Neutrophil (primary cell): Measurements from ENCODE around the gene SGO2.
"Not testable (repeated sequence)": the region's sequence is repeated elsewhere in the genome, so short reads cannot be mapped to it uniquely, and the experiment has no call there.

Source experiments
- H3K27ac ChIP-seq: fragments of 200-600 bp; sonication (generic); 2 replicates; pipeline ENCODE4 v1.5.1; 2016; ENCODE audit warnings: mild to moderate bottlenecking, moderate library complexity
- H3K27me3 ChIP-seq: fragments of 200-600 bp; sonication (generic); 2 replicates; pipeline ENCODE4 v1.6.0; 2016; ENCODE audit warnings: mild to moderate bottlenecking
- H3K36me3 ChIP-seq: fragments of 200-600 bp; sonication (generic); 2 replicates; pipeline ENCODE4 v1.5.1; 2017
- H3K4me1 ChIP-seq, 2 experiments: fragments of 200-600 bp in 1 of 2; sonication (generic) in 1 of 2; 1 replicate in 1 of 2; 2 replicates in 1 of 2; pipeline versions ENCODE4 v1.5.1 to v1.6.1; 2013 to 2016; ENCODE audit warnings: low read depth in 1 of 2, low read length in 1 of 2, mild to moderate bottlenecking in 1 of 2, moderate library complexity in 1 of 2; ENCODE audit not compliant: control insufficient read depth in 1 of 2, insufficient read depth in 1 of 2
- H3K4me3 ChIP-seq, 2 experiments: fragments of 200-600 bp in 1 of 2; sonication (generic) in 1 of 2; 1 replicate in 1 of 2; 2 replicates in 1 of 2; pipeline ENCODE4 v1.5.1; 2013 to 2016; ENCODE audit warnings: low read depth in 1 of 2, low read length in 1 of 2, mild to moderate bottlenecking in 1 of 2, moderate library complexity in 1 of 2
- H3K9me3 ChIP-seq: fragments of 200-600 bp; sonication (generic); 2 replicates; pipeline ENCODE4 v1.5.1; 2016
- TF ChIP-seq, protein P1 (sequence below): fragments of 200-600 bp; sonication (generic); IDR thresholded peaks from 2 replicates; pipeline ENCODE4 v1.5.1; 2016; ENCODE audit warnings: antibody characterized with exemption

Gene SGO2

DNA sequence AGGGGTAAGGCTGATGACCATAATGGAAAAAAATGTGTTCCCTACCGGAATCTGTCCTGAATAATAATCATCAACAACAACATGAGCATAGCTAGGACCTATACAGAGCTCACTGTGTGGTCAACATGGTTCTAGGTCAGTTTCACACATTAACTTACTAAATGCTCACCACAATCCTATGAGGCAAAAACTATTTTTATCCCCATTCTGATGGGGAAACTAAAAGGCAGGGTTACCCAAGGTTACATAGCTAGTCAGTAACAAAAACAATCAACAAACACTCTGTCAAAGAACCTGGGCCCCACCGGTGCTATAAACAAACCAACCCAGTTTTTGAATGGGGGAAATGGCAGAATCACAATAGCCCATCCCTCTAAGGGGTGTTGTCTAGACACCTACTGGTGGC is 100.0 kb downstream of the SGO2 start:
- Histone ChIP-seq H3K4me1 (no peaks in the 10 kb centered on the region), H3K4me3 (no peak overlapping the region), H3K36me3 (no peaks in the 10 kb centered on the region), H3K9me3 (no peaks in the 10 kb centered on the region), H3K27ac (no peak overlapping the region), H3K27me3 (no peaks in the 10 kb centered on the region)
- TF ChIP-seq, protein P1, sequence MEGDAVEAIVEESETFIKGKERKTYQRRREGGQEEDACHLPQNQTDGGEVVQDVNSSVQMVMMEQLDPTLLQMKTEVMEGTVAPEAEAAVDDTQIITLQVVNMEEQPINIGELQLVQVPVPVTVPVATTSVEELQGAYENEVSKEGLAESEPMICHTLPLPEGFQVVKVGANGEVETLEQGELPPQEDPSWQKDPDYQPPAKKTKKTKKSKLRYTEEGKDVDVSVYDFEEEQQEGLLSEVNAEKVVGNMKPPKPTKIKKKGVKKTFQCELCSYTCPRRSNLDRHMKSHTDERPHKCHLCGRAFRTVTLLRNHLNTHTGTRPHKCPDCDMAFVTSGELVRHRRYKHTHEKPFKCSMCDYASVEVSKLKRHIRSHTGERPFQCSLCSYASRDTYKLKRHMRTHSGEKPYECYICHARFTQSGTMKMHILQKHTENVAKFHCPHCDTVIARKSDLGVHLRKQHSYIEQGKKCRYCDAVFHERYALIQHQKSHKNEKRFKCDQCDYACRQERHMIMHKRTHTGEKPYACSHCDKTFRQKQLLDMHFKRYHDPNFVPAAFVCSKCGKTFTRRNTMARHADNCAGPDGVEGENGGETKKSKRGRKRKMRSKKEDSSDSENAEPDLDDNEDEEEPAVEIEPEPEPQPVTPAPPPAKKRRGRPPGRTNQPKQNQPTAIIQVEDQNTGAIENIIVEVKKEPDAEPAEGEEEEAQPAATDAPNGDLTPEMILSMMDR, result no peak

DNA sequence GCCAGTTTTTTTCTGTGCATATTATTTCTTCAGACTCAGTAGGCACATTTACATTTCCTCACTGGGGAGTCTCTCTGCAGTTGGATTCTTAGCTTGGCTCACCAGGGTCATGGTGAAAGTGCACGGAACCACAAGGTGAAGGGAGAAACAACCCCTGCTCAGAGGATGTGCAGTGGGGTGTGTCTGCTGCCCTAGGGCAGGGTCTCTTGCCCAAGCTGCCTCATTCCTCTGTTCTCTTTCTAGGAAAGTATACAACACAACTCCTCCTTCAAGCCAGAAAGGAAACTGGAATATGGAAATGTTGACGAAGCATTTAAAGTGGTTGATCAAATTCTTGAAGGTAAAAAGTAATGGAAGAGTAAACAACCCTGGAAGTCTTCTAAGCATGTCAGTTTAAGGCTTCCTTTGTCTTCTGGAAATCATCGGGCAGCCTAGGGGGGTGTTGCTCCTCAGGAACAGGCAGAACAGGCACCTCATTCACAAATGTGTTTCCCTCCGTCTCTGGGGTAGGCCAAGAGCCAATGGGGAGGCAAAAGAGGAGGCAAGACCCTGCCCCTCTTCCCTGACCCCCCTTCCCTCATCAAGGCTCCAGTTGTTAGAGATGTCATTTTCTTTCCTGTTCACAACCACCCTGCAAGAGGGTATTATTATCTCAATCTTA is 101.2 kb downstream of the SGO2 start:
- Histone ChIP-seq H3K9me3 (no peaks in the 10 kb centered on the region), H3K27me3 (no peaks in the 10 kb centered on the region), H3K27ac (no peak overlapping the region), H3K36me3 (no peaks in the 10 kb centered on the region), H3K4me3 (no peak overlapping the region), H3K4me1 (no peaks in the 10 kb centered on the region)
- TF ChIP-seq, protein P1, result no peak

DNA sequence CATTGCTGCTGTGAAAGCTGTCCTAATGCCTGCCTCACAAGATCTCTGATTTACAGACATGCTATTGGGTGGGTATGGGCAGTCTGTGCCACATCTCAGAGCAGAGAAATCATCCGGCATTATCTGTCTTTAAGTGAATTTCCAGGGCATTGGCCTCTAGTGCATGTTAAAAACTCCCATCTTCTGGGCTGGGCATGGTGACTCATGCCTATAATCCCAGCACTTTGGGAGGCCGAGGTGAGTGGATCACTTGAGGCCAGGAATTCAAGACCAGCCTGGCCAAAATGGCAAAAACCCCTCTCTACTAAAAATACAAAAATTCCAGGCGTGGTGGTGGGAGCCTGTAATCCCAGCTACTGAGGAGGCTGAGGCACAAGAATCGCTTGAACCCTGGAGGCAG is 102.5 kb downstream of the SGO2 start:
- not testable (repeated sequence) for H3K27ac ChIP-seq, H3K4me3 ChIP-seq, H3K4me1 ChIP-seq, H3K27me3 ChIP-seq, H3K9me3 ChIP-seq, H3K36me3 ChIP-seq

DNA sequence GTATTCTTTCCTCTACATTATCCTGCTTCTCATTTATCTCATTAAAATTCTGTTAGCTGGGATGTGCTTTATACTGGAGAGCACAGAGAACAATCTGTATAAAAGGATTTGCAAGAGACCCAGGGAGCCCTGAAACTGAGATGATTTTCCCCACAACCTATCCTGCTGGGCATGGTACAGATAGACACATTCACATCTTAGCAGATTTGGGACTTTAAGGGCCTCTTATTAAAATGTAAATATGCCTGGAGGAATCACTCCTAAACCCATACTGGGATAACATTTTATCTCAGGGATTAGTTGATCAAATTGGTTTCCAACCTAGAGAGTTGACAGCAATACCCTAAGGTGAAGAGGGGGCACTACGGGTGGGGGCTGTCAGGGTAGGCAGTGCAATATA is 105.3 kb downstream of the SGO2 start:
- Histone ChIP-seq H3K4me1 (peaks cover 7 to 15% of the 10 kb centered on the region in 2 experiments), H3K27ac (no peak overlapping the region), H3K36me3 (no peaks in the 10 kb centered on the region), H3K9me3 (no peaks in the 10 kb centered on the region), H3K27me3 (no peaks in the 10 kb centered on the region), H3K4me3 (no peak overlapping the region)
- TF ChIP-seq, protein P1, result no peak
